T follicular helper cell (primary cell): ENCODE results near the gene ZNF816.
A peak's percentile ranks its signal among the peaks of the same experiment; 100 is the strongest.
"Not testable (repeated sequence)": the region's sequence is repeated elsewhere in the genome, so short reads cannot be mapped to it uniquely, and the experiment has no call there.

Experiments used
- DNase-seq: peaks from one replicate; pipeline ENCODE4 v3.0.0-alpha.2; 2020; ENCODE audit warnings: low read depth

The ZNF816 gene

GRCh38 chr19:52924641-52925040 is 38.0 kb downstream of the ZNF816 start:
- not testable (repeated sequence) for DNase-seq

GRCh38 chr19:52923778-52924593 is 38.7 kb downstream of the ZNF816 start:
- DNase-seq, result no peak

GRCh38 chr19:52922841-52923777 is 39.6 kb downstream of the ZNF816 start, which contains the start of gene ZNF888:
ZNF888 (minus strand) TSS chr19:52923428; CDS start chr19:52917873, 5,555 bp downstream.
- peak; percentile 84 for DNase-seq

GRCh38 chr19:52917531-52917930 is 45.1 kb downstream of the ZNF816 start:
- no peak for DNase-seq

- DNase-seq, result no peak
Measured at GRCh38 chr19:52910648-52911047, 52.0 kb downstream of the ZNF816 start.

GRCh38 chr19:52904052-52904780 is 58.5 kb downstream of the ZNF816 start:
- not testable (repeated sequence) for DNase-seq

GRCh38 chr19:52901842-52902241 is 60.8 kb downstream of the ZNF816 start:
- no peak for DNase-seq
